ENCODE data around the gene C2orf49. TPM values are rescaled to one million over a fixed set of nuclear protein-coding genes. Genes with fewer than 3 reads are reported as not detected.
A peak's percentile ranks its signal among the peaks of the same experiment; 100 is the strongest.

Gene C2orf49
- total RNA-seq, 1 experiment from 2014 or later, result 22.0 TPM

DNA sequence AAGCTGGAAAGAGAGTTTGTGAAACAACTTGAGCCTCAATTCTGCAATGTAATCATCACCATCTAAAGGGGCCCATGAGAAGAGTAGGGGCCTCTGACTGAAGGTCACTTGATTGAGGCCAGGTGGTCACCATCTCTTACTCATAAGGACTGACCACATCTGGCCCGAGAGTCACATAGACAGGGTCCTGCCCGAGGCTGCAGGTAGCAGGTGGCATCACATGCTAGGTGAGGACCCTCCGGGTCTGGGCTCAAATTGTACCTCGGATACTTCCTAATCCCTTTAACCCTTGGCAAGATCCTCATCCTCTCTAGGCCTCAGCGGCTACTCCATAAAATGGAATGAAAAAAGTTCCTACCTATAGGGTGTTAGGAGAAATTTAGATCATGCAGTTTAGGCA is 44.8 kb downstream of the C2orf49 start:
- DNase-seq (ENCODE audit: low read depth), result no peak

DNA sequence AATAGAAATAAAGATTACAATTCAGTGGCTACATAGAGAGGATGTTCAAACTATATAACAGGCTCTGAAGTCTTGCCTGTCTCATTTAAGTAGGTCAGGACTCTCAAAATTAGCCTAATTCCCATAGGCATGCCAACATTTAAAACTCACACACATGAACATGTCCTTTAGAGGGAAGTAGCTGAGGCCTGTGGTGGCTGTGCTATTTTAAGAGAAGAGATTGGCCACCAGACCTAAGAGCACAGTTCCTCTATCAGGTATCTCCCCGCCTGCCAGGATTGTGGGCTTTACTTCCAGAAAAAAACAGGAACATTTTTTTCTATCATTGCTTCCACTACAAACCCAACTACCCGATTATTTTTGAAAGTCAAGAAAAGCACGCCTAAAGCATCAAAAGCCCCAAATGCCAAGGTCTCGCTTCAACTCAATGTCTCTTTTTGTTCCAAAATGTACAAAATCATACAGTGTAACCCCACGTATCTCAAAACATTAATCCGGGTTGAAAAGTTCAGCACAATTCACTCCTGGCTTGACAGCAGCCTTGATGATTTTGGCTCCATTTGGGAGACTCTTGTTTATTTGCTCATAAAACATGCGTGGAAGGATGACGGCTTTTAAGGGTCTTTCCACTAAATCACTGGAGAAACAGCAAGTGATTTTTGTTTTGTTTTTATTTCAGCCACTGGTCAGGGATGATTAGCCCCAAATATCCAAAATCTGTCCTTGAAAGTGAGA is 46.3 kb downstream of the C2orf49 start:
- DNase-seq (ENCODE audit: low read depth), result no peak

DNA sequence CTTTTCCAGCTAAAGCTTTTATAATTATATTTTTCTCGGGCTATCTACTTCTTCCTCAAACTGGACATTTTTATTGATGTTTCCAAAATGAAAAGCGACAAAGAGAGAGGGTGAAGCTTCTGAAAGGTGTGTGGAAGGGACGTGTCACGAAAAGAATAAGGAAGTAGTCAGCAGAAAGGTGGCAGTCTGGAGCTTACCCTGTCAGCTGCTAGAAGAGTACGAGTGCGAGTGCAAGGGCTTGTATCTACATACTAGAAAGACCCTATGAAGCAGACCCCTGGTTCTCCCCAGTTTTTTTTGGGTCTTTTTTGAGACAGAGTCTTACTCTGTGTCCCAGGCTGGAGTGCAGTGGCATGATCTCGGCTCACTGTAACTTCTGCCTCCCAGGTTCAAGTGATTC is 46.9 kb downstream of the C2orf49 start:
- no peak for DNase-seq (ENCODE audit: low read depth)

DNA sequence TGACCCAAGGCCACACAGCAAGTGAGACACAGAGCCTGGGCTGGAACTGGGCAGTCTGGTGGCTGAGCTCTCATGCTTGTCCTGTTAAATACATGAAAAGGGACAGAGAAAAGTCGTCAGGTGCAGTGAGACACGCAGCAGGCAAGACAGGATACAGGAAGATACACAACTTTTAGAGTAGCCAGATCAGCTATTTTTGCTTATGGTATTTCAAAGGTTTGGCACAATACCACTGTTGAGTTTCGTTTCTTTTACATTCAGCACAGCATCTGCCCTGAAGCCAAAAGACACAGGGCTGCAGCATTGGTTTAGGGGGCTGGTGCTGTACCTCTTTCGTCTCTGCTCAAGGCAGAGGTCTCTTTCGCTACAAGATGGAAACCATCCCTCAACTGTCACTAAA is 47.5 kb downstream of the C2orf49 start:
- DNase-seq (ENCODE audit: low read depth), result no peak

DNA sequence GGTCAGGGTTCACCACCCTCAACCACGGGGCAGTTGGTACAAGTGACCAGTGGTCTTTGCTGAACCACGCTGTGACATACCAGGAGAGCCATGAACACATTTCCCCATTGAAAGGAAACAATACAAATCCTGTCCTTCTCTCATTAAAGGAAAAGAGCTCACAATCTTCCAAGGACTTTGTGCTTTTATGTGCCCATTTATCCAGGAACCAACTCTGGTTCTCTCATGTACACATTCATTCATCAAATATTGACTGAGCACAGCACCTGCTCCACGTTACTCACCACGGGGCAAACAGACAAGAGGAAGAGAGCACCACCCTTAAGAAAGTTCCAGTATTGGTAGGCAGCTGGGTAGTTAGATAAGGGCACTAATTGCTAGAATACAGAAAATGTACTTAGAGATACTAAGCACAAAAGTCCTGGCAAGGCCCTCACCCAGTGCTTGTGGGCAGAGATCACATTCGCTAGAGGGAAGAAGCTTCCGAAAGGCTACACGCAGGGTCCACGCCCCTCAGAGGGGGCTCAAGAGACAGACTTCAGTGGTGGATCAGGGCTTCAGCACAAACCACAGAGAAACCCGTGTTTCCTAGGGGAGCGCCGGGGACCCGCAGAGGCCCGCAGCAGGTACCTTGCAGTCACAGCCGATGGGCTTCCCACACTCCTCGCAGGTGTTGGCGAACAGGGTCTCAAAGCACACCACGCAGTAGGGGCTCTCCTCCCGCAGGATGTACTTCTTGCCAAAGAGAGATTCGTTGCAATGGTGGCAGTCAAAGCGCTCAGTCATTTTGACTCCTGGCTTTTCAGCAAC is 48.6 kb downstream of the C2orf49 start:
- DNase-seq (ENCODE audit: low read depth), result no peak

DNA sequence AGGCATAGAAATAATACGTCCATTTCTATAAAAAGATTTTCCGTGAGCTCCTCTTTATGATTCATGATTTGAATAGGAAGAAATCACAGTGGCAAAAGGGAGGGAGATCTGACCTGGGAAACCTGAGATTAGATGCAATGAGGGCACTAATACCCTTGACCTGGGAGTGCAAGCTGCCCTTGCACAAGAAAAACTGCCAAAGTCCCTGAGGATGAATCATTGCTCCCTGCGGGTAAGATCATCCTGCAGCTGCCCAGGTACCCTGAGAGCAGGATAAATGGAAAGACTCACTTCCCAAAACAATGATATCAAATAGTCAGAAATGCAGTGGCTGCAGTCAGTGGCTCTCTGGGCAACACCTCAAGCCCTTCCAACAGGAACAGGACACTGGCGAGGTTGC is 49.9 kb downstream of the C2orf49 start:
- DNase-seq (ENCODE audit: low read depth), result peak; percentile 76

DNA sequence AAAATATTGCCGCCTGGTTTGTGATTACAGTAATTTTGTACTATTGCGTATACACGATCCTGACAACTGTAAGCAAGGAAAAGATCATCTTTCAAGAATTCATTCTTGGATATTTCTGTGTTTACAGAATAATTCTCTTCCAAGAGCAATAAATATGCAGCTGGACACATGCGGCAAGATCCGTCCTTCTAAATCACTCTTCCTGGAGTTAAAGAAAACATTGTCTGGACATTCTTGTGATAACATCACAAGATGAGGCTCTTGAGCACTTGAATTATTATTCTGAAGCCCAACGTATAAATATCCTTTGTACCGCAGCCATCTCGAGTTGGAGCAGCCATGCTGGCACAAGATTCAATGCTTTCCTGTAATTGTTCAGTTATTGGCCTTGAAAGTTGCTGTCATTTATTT is 51.6 kb downstream of the C2orf49 start:
- DNase-seq (ENCODE audit: low read depth), result peak; percentile 90

DNA sequence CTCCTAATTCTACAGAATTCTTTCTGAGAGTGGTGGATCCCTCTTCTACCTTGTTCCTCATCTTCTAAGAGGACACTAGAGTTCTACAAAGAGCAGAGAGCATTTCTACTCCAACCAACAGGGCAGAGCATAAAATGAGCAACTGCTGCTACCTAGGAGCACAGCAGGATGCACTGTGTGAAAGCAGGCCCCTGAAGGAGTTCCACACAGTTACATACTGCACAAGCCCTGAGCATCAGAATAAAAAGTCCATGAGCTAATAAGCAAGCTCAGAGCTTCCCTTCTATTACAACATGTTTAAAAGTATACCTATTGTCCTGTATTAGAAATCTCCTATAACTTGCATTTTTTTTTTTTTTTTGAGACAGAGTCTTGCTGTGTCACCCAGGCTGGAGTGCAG is 53.1 kb downstream of the C2orf49 start:
- DNase-seq (ENCODE audit: low read depth), result no peak

DNA sequence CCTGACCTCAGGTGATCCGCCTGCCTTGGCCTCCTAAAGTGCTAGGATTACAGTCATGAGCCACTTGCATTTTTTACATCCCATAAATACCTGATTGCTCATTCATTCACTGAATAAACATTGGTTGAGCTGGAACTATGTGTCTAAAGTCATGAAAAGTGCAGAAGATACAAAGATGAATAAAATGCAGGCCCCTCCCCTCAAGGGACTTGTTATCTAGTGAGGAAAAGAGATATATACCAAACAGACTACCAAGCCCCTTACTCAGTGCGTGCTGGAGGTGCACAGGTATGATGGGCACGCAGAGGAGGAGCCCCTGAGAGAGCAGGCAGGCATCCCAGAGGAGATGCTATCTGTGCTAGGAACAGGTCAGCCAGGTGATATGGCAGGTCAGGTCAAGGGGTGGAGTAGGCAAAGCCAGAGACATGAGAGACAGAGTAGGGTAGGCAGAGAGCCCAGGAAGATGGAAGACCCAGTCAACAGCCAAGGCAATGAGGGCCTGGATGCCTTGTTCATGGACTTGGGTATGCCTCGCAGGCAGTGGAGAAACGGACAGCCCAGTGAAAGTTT is 53.8 kb downstream of the C2orf49 start:
- DNase-seq (ENCODE audit: low read depth), result peak; percentile 92

DNA sequence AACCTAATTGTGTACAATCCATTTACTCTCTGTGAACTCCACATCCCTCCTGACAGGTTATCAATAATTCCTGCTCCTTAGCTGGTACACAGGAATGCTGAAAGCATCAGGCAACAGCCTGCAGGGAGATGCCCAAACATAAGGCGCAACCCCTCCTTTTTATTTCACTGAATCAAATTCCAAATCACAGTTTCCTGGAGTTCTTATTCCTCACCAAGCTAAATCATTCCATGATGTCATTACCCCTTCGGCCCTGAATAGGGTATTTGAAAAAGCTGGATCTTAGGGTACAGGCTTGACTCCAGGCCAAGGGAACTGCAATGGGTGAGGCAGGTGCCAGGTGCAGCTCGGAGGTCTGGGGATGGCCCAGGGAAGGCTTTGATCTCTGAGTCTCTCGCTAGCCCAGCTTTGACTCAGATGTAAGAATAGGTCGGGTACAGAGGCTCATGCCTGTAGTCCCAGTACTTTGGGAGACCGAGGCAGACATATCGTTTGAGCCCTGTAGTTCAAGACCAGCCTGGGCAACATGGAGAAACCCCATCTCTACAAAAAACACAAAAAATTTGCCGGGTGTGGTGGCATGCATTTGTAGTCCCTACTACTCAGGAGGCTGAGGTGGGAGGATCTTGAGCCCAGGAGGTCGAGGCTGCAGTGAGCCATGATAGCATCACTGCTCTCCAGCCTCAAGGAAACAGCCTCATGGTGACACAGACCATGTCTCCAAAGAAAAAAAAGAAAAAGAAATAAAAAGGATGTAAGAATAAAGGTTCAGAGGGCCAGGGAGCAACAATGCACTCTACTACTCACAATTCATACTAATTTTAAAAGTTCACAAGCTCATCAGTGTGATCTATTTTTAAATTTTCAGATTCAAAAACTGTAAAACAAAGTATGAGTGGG is 54.7 kb downstream of the C2orf49 start:
- peak; percentile 67 for DNase-seq (ENCODE audit: low read depth)

DNA sequence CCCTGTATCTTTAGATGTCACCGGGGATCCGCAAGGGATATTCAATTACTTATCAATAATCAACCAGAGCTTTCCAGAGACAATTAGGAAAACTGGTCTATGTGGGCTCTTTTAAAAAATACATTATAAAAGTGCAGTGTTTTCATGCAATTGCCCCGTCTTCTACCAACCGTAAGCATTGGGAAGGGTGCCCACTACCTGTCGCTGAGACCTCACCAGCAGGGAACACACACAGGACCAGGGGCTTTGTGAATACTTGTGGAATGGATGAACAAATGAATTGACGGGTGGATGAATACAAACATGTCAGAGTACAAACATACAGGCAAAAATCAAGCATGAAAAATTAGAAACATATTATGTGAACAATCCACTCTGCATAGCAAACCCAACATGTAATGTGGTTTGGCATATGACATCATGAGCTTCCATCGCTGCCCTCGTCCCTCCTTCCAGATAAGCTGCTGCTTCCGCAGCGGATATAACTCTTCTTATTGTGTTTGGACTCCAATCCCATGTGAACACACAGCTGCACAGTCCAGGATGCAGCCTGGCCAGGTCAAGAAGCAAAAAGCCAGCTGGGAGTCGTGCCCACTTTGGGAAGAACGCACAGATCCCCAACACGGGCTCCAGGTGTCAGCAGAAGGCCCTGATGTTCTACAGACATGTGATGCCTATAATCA is 56.2 kb downstream of the C2orf49 start:
- DNase-seq (ENCODE audit: low read depth), result no peak

DNA sequence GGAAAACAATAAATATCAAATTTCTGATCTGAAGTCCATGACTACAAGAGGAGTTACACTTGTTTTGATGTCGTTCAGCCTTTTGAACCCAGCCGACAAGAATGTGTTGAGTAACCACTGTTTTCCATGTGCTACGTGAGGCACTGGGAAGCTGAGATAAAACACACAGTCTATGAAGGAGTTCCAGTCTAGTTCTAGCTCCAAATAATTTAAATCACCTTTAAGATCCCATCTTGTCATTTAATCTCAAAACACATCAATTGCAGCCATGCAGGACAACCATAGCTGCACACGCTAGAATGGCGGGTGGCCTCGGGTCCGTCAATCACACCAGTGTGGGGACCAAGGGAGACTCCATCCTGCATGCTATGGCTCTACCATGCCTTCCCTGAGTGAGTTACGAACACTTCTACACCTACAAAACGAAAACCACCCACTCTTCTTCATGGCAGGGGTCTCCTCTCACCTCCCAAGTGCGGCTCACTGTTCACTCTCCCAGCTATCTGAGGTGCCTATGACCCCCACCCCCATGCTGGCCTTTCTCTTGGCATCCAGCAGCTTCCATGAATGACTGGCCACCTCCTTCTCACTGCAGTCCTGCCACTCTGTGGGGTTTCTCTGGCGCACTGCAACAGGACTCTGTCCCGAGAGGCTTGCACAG is 57.7 kb downstream of the C2orf49 start:
- DNase-seq (ENCODE audit: low read depth), result no peak

DNA sequence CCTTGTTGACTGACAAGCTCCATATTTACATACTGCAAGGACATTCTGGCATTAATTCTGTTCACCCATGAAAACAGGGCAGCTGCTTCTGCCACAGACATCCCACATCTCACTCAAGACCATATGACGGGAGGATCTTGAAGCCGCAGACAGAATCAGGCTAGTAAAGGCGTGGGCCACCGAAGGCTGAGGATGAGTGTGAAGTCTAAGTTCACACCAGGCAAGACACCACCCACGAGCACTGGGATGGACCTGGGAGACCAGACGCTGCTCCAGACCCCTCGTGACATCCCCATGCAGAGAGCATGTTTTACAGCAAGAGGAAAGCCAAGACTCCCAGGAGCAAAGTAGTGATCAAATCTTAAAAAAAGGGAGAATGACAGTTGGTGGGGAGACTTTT is 58.4 kb downstream of the C2orf49 start:
- no peak for DNase-seq (ENCODE audit: low read depth)

DNA sequence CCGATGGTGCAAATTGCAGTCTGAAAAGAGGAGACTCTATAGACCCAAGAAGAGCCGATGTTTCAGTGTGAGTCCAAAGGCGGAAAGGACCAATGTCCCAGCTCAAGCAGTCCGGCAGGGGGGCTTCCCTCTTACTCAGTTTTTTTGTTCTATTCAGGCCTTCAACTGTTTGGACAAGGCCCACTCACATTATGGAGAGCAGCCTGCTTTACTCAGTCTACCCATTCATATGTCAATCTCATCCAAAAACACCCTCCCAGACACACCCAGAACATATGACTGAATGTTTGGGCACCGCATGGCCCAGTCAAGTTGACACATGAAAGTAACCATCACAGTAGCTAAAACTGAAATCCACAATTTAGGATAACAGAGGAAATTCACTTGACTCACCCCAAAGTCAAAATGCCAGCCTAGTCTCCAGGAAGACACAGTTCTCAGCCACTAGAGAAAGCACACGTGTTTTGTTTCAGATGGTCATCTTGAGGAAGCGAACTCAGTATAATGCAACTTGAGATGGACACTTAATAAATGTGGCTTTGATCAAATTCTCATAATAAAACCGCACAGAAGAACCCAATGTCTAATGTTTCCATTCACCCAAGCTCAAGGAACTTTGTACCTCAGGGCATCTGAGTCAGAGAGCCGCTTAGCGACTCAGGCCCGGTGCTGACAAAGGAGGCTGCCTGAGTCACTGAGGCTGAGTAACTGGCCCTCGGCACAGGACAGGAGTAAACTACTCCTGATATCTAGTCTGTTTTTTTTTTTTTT is 59.1 kb downstream of the C2orf49 start:
- peak; percentile 100 for DNase-seq (ENCODE audit: low read depth)

DNA sequence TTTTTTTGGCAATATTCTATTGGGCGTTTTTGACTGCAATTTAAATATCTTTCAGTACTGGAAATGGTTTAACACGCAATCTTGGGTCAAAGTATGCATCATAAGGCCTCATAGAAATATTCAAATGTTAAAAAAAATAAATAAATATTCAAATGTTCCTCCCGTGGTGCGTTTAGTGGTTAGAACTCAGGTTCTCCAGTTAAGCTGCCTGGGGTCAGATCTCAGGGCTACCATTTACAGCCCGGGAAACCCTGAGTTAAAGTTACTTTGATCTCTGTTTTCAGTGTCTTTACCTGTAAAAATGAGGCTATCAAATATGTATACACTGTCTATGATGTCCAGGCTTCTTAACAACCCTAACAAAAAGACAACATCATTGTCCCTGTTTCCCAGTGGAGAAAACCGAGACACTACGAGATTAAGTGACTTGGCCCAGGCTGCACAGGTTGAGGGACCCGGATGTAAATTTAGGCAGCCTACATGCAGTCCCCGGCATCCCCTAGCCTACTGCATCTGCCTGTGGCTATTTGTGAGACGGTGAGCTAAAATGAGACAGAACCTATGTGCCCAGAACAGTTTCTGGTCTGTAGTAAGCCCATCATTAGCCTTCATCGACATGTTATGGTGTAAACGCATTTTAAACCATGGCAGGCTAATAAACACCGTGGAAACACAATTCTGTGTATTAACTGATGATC is 59.8 kb downstream of the C2orf49 start:
- DNase-seq (ENCODE audit: low read depth), result peak; percentile 79

DNA sequence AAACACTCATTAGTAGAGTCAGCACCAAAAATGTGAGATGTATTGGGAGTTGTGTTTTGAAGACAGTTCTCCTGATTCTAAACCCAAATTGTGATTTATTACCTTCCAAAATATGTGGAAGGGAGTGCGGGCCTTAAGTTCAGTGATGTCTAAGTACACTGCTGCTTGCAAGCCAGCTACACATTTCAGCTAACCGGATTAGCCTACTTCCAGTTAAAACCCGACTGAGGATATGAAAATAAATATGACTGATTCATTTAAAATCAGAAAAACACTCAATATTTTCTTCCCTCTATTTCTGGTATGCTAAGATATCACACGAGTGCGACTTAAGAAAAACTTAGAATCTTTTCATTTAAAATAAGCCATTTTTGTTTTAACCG is 60.6 kb downstream of the C2orf49 start:
- no peak for DNase-seq (ENCODE audit: low read depth)

DNA sequence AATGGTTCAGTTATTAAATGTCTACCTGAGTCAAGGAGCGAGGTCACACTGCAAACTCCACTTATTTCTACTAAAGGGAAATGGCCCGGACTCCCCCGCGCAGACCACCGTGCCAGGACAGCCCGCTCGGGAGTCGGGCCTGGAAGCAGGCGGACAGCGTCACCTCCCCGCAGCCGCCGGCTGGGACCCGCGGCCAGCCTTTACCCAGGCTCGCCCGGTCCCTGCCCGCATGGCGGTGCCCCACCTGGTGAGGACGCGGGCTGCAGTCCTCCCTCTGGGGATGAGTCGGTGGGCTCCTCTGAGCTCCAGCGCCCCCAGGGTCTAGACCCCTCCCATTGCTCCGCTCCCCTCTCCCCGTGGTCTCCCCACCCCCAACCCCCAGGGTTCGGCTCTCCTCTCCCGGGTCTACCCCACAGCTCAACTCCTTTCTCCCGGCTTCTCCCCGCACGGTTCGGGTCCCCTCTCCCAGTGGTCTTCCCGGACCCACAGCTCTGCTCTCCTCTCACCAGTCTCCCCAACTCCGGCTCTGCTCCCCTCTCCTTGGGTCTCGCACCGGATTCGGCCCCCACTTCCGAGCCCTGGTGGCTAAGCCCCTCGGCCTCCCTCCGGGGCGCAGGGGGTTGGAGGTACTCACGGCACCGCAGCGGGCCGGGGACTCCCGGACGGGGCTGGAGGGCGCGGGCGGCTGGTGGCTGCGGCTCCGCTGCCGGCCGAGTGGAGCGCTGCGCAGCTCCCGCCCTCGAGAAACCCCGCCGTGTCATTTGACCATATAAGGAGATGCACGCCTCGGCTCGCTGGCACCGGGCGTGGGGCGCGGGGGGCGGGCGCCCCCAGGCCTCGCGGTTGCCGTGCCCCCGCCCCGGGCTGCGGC is 61.2 kb downstream of the C2orf49 start, which contains the start of gene FHL2:
FHL2 (minus strand) TSS at position 716 of the 871 bp plus-strand sequence. CDS start 12,535 bp downstream, outside the sequence.
- DNase-seq (ENCODE audit: low read depth), result peak; percentile 82
